NCI-H1105 treated with DMSO at 0.1 percent for 48 hours (cell line): ENCODE data around the gene KRR1.
"Not testable (repeated sequence)": the region's sequence is repeated elsewhere in the genome, so short reads cannot be mapped to it uniquely, and the experiment has no call there.

ENCODE experiments used
- DNase-seq: peaks from one replicate; lab custom pipeline; 2025; lab: John Stamatoyannopoulos, UW

The KRR1 gene

GRCh38 chr12:75476071-75476470 lies 35.3 kb downstream of the KRR1 start:
- no peak for DNase-seq

GRCh38 chr12:75474116-75474515 lies 37.3 kb downstream of the KRR1 start:
- no peak for DNase-seq

GRCh38 chr12:75471902-75472890 lies 39.2 kb downstream of the KRR1 start:
- no peak for DNase-seq

GRCh38 chr12:75460204-75460603 lies 51.2 kb downstream of the KRR1 start:
- no peak for DNase-seq

- no peak for DNase-seq
Observed at GRCh38 chr12:75459755-75460154, 51.7 kb downstream of the KRR1 start.

- not testable (repeated sequence) for DNase-seq
Observed at GRCh38 chr12:75457866-75458265, 53.5 kb downstream of the KRR1 start.

GRCh38 chr12:75457191-75457590 lies 54.2 kb downstream of the KRR1 start:
- no peak for DNase-seq

GRCh38 chr12:75455839-75456238 lies 55.6 kb downstream of the KRR1 start:
- DNase-seq = no peak

- no peak for DNase-seq
Observed at GRCh38 chr12:75452675-75453330, 58.6 kb downstream of the KRR1 start.

GRCh38 chr12:75447691-75448393 lies 63.6 kb downstream of the KRR1 start:
- DNase-seq = no peak

GRCh38 chr12:75446857-75447256 lies 64.6 kb downstream of the KRR1 start:
- no peak for DNase-seq

GRCh38 chr12:75445137-75445507 lies 66.3 kb downstream of the KRR1 start:
- DNase-seq = not testable (repeated sequence)

- DNase-seq = no peak
Observed at GRCh38 chr12:75444429-75445136, 66.8 kb downstream of the KRR1 start.

- DNase-seq = no peak
Observed at GRCh38 chr12:75443709-75444108, 67.7 kb downstream of the KRR1 start.

- not testable (repeated sequence) for DNase-seq
Observed at GRCh38 chr12:75442454-75442853, 69.0 kb downstream of the KRR1 start.

GRCh38 chr12:75441687-75442449 lies 69.5 kb downstream of the KRR1 start:
- DNase-seq = not testable (repeated sequence)
